Measurements from ENCODE around the gene ITFG2.

Gene ITFG2

DNA sequence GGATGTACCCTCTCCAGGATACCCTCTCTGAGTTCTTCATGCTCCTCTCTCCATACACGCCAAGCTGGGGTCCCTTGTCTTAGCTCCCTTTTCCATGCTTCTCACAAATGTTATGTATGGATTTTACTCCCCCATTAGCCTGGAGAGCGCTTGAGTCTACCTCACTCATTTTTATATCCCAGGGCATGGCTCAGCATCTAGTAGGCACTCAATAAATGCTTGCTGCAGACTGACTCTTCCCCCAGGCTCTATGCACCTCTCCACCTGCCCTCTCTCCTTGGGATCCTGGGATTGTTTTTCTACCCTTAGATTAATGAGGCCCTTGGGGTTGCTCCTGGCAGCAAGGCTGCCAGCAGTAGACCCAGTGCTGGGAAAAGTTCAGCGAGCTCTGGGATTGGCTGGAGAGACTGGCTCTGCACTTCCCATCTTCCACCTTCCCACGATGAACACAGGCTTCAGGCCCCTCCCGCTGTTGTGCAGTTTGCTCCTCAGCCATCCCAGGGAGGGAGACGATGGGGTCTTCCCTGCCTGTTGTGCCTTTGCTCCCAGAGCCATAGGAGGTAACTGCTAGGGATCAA lies 20.2 kb downstream of the ITFG2 start:
- no peak for DNase-seq (ENCODE audit: low read depth in 2 of 2)

DNA sequence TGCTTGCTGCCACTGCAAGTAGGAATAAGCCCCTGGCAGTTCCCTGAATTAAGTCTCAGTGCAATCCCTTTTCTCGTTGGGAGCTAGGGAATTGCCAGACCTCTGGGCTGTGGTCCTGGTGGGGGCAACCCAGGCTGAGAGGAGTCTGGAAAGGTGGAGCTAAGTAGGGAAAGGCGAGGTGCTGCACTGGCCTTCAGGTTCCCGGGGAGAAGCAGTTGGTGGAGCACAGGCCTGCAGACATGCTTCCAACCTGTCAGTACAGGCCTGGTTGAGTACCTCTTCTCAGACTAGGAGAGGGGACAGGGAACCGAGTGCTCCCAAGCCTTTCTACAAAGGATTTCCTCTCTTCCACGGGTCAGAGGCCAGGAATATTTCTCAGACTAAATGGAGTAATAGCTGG lies 20.9 kb downstream of the ITFG2 start:
- no peak for DNase-seq (ENCODE audit: low read depth in 2 of 2)

DNA sequence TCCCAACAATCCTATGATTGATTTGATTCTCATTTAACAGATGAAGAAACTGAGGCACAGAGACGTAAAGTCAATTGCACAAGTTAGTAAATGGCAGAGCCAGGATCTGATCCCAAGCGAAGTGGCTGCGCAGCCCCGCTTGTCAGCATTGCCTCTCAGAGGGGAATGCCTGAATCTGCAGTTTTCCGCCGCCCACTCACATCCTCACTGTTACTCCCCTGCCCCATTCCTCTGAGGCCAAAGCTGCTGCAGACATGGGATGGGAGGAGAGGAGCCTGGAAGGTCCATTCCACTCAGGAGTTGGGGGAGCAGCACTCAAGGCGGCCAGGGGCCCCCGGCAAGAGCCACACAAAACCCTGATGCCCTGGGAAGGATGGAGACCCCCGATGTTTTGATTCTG lies 21.3 kb downstream of the ITFG2 start:
- DNase-seq (ENCODE audit: low read depth in 2 of 2) = no peak

DNA sequence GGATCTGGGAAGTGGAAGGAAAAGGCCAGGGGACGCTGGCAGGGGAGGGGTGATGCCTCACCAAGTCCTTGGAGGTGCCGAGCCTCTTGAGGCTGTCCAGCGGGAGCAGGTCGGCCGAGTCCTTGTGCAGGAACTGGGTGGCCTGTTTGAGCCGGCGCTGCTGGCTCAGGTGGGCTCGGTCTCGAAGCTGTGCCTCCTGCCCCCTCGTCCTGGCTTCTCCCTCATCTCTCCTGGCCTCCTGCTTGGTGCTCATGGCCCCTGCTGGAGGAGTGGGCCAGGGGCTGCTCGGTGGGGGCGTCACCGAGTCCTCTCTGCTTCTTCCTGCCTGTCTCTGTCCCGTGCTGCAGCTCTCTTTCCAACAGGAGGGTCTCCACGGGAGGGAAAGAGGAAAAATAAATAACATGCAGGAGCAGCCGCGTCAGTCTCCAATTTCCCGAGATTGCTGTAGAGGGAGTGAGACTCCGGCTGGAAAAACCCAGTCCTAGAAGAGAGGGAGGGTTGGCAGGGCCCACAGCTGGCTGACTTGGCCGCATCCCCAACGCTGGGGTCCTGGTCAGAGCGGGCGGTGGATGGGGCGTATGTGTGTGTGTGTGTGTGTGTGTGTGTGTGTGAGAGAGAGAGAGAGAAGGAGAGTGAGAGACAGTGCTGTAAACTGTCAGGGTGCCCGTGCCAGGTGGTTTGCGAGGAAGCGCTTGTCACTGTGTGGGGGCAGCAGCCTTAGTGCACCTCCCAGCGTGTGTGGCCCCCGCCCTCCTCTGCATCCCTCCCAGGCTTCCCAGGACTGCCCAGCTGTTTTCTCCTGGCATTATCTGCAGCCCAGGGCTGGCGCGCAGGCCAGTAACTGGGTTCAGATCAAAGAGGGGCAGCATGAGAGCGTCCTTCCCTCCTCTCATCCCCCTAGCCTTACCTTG lies 22.4 kb downstream of the ITFG2 start, which contains the start of gene NRIP2:
Gene NRIP2, minus strand, starts transcription at position 455 of the 911 bp plus-strand sequence. Its CDS starts 52 bp downstream, at position 403.
- no peak for DNase-seq (ENCODE audit: low read depth in 2 of 2)

DNA sequence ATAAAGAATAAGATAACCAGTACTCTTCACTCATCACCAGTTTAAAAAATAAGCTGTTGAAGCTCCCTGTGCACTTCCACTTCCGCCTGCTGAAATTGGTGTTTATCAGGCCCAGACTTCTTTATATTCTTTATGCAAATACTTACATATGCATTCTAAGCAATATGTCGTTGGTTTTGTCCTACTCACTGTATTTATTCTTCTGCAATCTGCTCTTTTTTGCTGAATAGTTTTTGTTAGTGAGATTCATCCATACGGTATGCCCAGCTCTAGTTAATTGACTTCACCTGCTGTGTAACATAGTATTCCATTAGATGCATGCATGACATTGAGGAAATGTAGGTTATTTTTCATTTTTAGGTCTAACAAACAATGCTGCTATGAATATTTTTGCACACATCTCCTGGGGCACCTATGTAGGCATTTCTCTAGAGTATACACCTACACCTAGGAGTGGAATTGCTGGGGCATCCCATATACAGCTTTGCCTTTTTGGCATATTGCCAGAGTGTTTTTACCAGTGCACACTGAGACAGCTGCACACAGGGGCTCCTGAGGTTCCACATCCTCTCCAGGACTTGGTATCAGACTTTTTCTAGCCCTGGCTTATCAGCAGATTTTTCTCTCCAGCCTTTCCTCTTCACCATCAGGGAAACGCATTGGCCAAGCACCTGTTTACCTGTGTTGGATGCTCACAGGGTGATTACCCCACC lies 23.4 kb downstream of the ITFG2 start:
- no peak for DNase-seq (ENCODE audit: low read depth in 2 of 2)

DNA sequence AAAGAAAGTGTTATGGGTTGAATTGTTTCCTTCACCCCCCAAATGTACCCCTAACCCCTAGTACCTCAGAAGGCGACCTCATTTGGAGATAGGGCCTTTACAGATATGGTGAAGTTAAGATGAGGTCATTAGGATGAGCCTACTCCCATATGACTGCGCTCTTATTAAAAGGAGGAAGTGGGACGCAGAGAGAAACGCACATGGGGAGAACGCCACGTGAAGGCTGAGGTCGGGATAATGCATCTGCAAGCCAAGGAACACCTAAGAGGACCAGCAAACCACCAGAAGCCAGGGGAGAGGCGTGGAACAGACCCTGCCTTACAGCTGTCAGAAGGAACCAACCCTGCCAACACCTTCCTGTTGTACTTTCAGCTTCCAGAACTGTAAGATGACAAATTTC lies 24.1 kb downstream of the ITFG2 start:
- DNase-seq (ENCODE audit: low read depth in 2 of 2) = no peak

DNA sequence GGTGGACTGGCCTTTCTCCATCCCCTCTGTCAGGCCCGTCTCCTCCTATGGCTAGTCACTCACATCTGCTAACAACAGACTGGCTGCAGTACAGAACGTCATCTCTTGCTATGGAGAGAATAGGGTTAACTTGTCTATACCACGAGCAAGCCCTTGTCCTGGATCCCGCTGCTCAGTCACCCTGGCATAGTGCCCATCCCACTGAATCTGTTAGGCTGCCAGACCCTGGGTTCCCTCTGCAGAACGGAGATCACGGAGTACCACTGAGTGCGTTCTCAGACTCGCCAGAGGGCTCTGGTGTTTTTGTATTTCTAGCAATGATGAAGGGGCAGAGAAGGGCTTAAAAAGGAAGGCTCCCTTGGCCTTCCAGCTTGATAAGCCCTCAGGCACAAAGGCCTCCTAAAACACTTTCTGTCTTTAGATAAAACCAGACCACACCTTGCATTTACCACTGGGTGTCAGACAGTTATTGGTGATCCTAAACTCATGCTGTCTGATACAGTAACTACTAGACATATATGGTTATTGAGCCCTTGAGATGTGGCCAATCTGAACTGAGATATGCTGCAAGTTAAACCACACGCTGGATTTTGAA lies 28.7 kb downstream of the ITFG2 start:
- DNase-seq (ENCODE audit: low read depth in 2 of 2) = no peak

DNA sequence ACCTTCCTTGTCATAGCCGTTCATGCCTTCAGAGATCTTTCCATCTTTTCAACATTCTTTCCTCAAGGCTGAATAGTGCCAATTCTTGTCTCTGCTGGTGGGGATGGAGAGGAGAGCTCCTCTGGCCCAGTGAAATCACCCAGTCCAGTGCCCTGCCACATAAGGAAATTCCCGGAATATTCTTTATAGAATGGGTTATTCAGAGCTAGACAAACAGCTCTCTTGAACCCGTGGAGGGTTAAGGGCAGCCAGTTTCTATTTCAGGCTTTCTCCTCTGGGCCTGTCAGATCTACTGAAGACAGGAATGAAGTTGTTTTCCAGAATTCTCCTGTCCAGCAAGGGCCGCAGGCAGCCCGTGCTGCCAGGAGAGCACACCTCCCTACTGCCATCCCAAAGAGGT lies 30.5 kb downstream of the ITFG2 start:
- no peak for DNase-seq (ENCODE audit: low read depth in 2 of 2)

DNA sequence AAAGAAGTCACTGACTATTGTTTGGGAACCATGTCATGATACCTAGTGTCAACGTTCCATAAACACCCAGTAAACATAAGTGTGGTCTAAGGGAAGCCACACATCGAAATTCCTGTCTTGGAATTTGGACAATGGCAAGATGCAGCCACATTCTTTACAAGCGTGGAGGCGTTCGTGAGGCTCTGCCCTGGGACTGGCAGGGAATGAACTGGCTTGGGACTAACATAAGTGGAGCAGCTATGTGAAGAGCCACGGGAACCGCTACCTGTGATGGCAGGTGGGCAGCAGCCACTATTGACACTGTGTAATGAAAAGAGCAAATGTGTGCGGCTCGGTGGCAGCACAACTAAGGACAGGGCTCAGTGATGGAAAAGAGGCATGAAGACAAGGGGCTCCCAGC lies 32.3 kb downstream of the ITFG2 start:
- DNase-seq (ENCODE audit: low read depth in 2 of 2) = no peak

DNA sequence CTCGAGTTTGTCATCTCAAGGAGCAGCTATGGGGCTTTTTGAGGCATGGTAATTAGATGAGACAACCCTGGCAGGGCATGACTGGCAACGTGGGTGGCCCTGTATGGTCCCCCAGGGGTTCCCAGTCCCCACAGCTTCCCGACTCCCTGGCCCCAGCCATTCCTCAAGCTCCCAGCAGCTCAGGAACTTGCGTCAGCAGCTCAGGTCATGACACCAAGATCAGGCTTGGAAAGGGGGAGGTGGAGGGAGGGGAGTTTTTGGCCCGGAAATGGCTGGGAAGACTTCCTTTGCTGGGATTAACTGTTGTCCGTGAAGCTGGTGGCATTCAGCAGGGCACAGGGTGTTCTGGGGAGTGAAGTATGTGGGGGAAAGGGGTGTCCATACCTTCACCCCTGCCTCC lies 32.8 kb downstream of the ITFG2 start:
- DNase-seq (ENCODE audit: low read depth in 2 of 2) = no peak

DNA sequence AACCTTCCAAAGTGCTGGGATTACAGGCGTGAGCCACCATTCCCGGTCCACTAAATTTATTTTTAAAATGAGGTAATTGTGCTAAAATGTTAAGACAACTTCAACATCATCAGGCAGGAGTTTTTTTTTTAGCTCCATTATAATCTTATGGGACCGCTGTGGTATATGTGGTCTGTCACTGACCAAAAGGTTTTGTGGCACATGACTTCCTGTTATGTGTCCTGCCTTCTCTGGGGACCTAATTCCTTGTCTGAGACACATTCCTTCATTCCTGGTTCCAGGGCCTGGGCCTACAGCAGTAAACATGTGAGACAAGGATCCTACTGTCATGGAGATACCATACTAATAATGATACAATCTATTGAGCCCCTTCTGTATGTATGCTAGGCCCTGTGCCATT lies 39.5 kb downstream of the ITFG2 start:
- no peak for DNase-seq (ENCODE audit: low read depth in 2 of 2)

DNA sequence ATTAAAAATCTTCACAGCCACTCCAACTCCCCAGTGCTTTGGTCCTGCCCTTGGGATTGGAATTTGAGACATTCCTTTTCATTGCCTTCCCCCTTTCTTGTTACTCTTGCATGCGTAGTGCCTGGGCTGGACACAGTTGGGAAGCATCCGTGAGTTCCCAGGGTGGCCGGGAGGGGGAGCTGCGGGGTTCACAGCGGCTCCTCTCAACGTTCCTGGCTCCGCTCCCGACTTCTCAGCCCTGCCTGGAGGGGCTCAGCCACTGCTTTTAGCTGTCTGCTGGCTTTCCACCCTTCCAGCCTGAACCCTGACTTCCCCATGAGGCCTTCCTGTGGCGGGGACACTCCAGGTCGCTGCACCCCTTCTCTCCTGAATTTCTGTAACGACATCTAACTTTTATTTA lies 41.2 kb downstream of the ITFG2 start:
- no peak for DNase-seq (ENCODE audit: low read depth in 2 of 2)

DNA sequence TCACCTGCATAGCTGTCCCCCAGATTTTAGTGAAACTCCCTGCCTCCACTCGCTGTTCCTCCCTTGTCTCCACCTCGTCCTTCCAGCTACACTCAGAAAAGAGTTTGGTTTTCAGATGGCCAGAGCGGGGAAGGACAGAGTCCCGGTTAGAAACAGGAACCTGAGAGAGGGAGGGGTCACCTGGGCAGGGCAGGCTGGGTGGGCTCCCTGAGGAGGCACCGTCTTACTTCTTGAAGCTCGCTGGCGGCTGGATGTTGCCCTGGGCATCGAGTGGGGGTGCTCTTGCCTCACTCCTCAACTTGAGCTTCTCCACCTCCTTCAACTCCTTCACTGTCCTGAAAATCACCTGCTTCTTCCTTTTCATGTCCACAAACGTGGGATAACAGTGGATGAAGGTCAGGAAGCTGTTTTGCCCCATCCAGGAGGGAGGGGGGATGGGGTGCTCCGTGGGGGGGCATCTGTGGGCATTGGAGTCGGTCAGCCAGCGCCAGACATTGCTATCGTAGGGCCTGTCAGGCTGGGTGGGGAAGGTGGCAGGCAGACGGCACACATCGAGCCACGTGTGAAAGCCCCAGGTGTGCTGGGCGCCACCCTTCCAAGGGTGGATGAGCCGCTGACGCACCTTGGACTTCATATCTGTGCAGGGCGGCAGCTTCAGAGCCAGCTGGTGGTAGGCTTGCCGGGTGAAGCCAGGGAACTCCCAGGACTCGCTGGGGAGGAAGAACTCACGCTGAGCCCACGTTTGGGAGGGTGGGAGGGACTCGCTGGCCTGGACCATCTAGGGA lies 42.4 kb downstream of the ITFG2 start:
- no peak for DNase-seq (ENCODE audit: low read depth in 2 of 2)

DNA sequence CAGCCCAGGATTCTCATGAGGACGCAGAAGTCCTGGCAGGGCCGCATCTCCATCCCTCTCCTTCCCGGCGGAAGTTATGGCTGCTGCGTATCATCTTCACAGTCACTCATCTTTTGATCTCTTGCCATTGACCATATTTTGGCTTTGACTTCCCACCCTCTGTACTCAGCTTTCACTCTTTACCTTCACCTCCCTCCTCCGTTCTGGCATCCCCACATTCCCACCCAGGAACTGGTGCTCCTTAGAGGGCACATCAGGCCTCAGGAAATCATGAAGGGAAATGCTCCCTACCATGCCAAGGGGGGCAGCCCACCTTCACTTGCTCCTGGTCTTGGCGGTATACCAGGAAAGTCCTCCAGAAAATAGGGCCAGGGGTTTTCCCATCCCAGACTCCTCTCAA lies 43.1 kb downstream of the ITFG2 start:
- DNase-seq (ENCODE audit: low read depth in 2 of 2) = no peak

DNA sequence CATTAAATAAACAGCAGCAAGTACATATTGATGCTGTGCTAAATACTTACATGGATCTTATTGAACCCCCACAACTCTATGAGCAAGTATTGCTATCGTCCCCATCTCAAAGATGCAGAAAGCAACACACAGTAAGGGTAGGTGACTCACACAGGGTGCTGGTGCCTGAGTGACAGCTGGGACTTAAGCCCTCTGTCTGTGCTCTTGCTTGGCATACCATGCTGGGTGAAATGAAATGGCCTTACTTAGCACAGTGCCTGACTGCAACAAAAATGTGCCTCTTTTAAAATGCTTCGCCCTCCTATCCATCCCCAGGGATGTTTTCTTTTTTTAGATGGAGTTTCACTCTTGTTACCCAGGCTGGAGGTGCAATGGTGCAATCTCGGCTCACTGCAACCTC lies 43.6 kb downstream of the ITFG2 start:
- no peak for DNase-seq (ENCODE audit: low read depth in 2 of 2)

DNA sequence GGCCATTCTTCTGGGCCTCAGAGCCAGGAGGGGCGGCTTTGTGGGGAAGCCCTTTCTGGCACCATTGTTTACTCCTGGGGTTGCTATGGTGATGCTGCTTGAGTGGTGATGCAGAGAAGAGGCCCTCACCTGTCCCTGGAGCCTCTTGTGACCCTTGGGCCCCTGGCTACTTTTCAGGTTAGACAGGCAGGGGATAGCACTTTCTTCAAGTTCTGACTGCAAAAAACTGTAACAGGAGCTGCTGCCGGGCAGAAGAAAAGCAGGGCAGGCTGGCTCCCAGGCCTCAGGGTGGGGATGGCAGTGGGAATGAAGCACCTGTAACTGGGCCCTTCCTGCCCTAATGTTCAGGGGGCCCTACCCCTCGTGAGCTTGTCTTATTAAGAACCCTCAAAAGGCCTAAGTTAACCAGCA lies 44.6 kb downstream of the ITFG2 start, which contains the start of gene TEX52:
Gene TEX52, minus strand, starts transcription at position 19 of the 411 bp plus-strand sequence. Its CDS starts 13 bp downstream, at position 6.
- DNase-seq (ENCODE audit: low read depth in 2 of 2) = no peak

DNA sequence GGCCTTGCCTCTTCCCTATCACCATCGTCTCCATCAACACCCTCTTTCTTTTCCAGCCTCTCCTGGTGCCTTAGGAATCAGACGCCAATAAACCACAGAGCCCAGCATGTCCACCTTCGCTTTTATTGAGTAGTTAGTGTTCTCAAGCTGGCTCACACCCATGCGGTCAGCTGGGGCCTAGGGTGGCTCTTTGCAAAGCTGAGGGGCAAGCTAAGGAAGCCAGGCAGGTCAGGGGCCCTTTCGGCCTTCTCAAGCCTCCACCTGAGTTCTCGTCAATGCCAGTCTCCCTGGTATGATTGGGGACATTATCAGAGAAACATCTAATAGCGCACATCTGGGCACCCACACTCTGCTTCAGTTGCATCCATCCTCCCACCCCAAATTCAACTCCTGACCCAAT lies 45.1 kb downstream of the ITFG2 start:
- DNase-seq (ENCODE audit: low read depth in 2 of 2) = no peak

DNA sequence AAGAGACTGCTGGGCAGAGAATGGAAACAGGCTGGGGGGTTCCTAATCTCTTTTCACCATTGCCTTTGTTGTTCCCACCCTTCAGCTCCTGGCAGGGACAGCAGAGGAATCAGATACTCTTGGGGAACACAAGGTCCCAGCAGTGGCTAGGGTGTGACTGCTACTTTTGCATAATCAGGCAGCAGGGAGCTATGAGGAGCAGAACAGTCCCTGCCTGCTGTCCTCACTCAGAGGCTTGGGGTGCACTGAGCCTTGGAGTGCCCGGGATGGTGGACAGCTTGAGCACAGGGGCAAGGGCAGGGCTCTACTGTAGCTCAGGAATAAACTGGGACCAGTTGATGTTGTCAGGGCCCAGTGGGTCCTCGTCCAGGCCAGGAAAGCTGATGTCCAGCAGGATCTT lies 45.9 kb downstream of the ITFG2 start:
- no peak for DNase-seq (ENCODE audit: low read depth in 2 of 2)

DNA sequence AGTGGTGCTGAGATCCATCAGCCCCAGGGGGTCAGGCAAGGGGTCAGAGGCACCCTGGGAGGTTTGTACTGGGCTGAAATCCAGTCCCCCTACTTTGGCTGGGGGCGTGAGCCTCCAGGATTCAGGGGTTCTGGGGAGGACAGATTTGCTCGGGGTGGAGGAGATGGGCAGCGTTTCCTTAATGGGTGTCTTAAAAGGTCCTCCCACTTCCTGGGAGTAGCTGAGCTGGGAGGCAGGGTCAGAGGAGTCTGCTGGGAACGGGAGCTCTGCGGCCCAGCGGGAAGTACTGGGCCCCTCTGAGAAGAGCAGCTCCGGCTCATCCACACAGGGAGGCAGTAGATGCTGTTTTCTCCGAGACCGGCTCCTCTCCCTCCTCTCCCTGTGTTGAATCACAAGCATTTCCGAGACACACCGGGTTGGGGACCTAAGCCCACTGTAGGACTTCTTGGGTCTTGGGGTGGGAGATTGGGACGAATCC lies 46.5 kb downstream of the ITFG2 start:
- no peak for DNase-seq (ENCODE audit: low read depth in 2 of 2)

DNA sequence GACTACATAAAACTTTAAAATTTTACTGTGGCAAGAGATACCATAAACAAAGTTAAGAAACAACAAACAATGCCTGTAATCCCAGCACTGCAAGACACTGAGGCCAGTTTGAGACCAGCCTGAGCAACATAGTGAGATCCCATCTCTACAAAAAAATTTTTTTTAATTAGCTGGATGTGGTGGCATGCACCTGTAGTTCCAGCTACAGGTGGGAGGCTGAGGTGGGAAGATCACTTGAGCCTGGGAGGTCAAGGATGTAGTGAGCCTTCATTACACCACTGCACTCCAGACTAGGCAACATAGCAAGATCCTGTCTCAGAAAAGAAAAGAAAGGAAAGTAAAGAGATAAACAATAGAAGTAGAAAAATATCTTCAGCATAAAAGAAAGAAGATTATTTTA lies 47.7 kb downstream of the ITFG2 start:
- DNase-seq (ENCODE audit: low read depth in 2 of 2) = no peak

DNA sequence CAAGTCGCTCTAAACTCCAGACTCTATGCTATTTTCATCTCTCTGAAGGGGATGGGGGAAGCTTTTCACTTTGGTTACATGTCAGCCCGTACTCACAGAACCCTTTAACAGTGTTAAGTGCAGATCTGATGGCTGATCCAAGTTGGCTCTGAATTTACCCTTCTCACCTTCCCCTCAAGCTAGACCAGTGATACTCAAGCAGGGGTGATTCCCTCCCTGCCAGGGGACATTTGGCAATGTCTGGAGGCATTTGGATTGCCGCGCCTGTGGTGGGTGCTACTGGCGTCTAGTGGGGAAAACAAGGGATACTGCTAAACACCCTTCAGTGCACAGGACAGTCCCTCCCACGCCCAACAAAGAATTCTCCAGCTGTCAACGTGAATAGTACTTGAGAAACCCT lies 50.4 kb downstream of the ITFG2 start:
- no peak for DNase-seq (ENCODE audit: low read depth in 2 of 2)

Data from stimulated activated CD8-positive, alpha-beta memory T cell treated with anti-CD3 and anti-CD28 coated beads, Interleukin-15, amount 100 ng/mL, for 4 hours (primary cell).